AG04449 (cell line): ENCODE measurements around the gene SOX14.

Source experiments
- CTCF ChIA-PET: fragments of 350-600 bp; formaldehyde crosslinking; extraction: SDS; loops from one replicate; lab custom pipeline; 2021; ENCODE audit warnings: antibody characterized with exemption; lab: Yijun Ruan, JAX
- POLR2A ChIA-PET: fragments of 400-600, 350-600 bp; formaldehyde crosslinking; extraction: SDS; loops from one replicate; lab custom pipeline; 2020; ENCODE audit warnings: antibody characterized with exemption, inconsistent platforms; lab: Yijun Ruan, JAX
- DNase-seq: peaks from one replicate; pipeline ENCODE4 v3.0.0-alpha.2; 2010; ENCODE audit warnings: low read depth, low spot score
- H3K4me3 ChIP-seq: 2 replicates; pipeline ENCODE4 v1.5.1; 2011; ENCODE audit warnings: low read depth, mild to moderate bottlenecking, control low read depth, low read length
- CTCF ChIP-seq: IDR thresholded peaks from one replicate; pipeline ENCODE4 v1.5.1; 2011; ENCODE audit warnings: mild to moderate bottlenecking, moderate library complexity, low read length, control low read depth, inconsistent platforms; ENCODE audit not compliant: insufficient read depth; ENCODE audit errors: missing control alignments

SOX14 gene

DNA sequence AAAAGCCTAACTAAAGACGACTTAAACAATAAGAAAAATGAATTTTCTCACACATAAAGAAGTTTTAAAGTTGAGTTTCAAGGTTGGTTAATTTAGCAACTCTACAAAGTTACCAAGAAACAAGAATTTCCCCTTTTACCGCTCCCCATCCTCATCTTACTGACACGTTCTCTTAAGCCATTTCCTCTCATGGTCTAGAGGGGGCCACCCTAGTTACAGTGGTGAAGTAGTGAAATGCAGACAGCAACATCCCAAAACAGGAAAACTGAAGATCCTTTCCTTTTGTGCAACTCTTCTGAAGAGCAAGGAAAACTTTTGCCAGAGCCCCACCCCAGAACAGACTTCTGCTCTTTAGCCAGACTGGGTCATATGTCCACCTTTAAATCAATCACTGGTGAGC lies 17.3 kb upstream of the SOX14 start:
- ChIA-PET CTCF (no interaction called here), POLR2A (no interaction called here)
- no peak for DNase-seq
- no peak overlapping the region for H3K4me3 ChIP-seq
- TF ChIP-seq CTCF: no peak

DNA sequence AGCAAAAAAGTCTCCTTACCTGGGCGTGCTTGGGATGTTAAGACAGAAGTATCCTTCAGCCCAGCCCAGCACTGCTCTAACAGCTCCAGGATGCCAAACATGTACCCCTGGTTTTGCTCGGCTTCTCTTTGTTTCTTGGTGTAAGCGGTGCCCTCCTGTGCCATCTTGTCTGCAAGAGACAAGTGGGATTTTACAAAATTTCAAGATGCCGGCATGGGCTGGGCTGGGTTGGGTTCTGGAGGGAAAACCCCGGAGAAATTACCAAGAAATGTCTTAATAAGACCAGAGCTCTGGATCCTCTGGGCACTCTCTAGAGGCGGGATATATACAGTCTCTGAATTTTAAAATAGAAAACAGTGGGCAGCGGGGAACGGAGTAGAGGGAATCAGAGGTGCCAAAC lies 4.6 kb upstream of the SOX14 start:
- ChIA-PET CTCF (no interaction called here), POLR2A (no interaction called here)
- H3K4me3 ChIP-seq: no peak overlapping the region
- TF ChIP-seq CTCF: no peak
- no peak for DNase-seq

- no peak for TF ChIP-seq CTCF
- ChIA-PET CTCF (no interaction called here), POLR2A (no interaction called here)
- DNase-seq: no peak
- no peak overlapping the region for H3K4me3 ChIP-seq
Measured at GRCh38 chr3:137760341-137761098, 3.6 kb upstream of the SOX14 start.

- no peak for TF ChIP-seq CTCF
- DNase-seq: no peak
- CTCF ChIA-PET: no interaction called here
Measured at GRCh38 chr3:137761099-137761562, 3.0 kb upstream of the SOX14 start.

DNA sequence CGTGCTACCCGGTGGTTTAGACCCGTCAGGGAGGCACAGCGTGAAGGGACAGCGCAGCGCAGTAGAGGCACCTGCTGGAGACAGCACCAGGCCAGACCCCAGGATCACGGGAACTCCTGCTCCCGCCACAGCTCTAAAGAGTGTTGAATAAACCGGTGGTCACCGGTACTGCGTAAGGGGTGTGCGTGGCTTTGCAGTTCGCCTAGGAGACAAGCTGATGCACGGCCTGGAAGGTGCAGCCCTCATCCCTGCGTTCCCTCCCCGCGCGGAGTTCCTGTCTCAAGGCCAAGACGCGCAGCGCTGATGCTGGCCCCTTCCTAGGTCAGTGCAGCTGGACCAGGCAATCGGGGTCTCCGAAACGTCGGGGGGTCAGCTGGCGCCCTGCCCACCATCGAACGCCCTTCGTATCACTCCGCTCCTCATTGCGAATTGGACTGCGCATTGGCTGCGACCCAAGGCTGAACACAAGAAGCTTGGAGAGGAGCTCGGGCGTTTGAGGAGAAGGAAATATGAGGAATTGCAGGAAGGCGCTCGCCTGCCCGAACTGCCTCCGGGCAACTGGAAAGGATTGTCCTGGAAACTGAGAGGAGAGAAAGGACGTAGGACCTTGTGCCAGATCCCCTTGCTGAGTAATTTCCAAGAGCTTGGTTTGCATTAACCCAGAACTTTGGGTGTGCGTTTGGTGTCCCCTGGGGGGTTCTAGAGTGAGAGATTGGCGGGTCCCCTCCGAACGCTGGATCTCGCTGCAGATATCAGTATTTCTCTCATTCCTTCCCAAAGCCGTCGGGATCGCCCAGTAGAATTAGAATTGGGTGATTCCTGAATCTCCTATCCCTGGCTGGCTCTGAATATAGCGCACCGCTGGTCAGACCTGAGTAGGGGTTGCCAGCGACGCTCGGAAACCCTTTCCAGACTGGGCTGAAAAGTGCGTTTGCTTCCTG lies 2.3 kb upstream of the SOX14 start:
- no peak for TF ChIP-seq CTCF
- no peak for DNase-seq
- ChIA-PET POLR2A (no interaction called here), CTCF (no interaction called here)
- H3K4me3 ChIP-seq: no peak overlapping the region

More at GRCh38 chr3:137761099-137761562, 3.0 kb upstream of the SOX14 start:
- H3K4me3 ChIP-seq: no peak overlapping the region
- POLR2A ChIA-PET: no interaction called here
